ENCODE data around the gene BRD4.
A peak's percentile ranks its signal among the peaks of the same experiment; 100 is the strongest.

The BRD4 gene

DNA sequence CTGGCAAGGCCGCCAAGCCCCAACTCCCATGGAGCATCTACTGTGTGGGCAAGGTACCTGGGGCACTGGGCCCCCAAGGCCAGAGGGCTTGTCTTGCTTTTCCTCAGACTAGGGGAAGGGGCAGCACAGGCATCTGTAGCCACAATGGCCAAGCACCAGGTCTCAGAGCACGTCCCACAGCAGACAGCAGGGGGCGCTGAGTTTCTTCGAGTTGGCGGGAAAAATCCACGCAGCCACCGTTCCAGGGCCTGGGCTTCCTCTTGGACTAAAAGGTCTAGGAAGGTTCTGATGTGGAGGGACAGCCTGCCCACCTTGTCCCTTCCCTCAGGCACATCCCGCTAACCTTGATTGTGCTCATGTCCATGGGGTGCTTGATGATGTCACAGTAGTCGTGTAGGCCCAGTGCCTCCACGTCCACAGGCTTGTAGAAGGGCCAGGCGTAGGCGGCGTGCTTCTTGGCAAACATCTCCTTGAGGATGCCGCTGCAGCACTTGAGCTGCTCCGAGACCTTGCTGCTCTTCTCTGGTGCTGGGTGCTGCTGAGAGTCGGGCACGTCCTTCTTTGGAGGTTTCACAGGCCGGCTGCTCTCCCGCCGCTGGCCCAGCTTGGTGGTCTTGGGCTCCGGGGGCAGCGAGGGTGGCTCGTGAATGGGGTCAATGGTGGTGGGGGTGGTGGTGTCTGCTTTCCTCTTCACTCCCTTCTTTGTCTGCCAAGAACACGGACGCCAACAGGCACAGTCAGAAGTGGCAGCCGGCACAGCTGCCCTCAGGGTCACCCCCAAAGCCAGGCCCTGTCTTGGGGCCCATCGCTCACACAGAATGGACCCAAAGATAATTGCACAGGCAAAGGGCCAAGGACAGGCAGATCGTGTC is 68.0 kb downstream of the BRD4 start:
- DNase-seq = peak; percentile 17

DNA sequence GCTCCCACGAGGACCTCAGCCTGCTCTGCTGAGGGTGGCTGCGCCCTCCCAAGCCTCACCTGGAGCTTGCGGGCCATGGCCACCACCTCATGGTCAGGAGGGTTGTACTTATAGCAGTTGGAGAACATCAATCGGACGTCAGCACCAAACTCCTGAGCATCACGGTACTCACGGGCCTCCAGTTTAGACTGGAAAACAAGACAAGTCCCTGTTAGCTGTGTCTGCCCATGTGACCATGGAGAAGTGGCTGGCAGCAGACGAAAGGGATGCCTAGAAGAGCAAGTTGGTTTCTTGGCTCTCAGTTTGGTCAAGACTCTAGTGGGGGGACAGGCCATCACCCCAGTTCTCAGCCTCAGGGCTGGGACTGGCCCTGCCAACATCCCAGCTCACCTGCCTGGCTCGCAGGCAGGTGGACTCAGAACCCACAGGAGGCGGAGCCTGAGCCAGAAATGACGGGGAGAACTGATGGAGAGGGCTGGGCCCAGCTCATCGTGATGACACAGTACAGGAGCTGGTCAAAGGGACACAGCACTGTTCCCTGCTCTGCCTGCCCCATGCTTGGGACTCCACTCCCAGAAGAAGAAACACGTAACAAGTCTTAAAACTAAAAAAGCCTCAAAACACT is 68.9 kb downstream of the BRD4 start:
- DNase-seq = no peak

DNA sequence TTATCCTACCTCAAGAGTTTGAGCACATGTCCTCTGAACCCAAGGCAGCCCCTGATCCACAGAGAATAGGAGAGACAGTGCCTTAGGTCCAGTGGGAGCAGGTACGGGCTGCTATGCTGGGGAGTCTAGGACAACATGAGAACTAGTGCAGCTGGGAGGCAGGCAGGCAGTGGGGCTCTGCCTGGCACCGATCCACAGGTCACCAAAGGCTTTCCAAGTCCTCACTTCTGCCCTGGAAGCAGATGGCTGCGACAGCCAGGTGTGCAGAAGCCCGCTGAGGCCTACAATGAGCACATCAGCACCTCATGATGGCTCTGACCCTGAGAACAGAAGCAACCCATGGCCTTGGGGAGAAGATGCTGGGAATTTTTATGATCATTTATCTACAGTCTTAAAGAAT is 70.3 kb downstream of the BRD4 start:
- DNase-seq = no peak

DNA sequence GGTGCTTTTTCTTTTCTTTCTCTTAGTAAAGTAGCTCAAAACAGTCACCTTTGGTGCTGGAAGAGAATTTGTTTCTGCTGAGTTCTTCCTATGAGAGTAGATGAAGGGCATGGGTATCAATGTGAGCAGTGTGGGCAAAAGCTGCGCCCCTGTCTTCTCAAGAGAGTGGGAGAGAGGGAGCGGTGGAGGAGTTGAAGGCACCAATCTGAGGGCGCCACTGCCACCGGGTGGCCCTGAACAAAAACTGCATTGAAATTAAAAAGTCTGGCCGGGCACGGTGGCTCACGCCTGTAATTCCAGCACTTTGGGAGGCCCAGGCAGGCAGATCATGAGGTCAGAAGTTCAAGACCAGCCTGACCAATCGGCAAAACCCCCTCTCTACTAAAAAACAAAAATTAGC is 71.4 kb downstream of the BRD4 start:
- DNase-seq = no peak

DNA sequence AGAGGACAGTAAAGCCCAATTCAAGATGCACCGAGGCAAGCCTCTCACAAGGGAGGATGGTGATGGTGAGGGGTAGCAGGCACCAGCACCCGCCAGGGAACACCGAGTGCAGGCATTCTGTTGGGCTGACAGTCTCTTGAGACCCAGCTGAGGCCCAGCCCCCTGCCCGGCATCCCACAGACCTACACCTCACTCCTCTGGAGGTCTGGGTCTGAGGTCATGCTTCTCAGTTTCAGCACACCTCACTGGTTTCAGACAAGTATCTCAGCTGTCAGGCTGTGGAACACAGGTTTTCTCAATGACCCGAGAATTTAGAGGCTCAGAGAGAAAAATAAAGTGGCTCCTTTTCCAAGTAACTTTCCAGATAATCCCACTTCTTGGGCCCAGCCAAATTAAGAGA is 72.4 kb downstream of the BRD4 start:
- no peak for DNase-seq

DNA sequence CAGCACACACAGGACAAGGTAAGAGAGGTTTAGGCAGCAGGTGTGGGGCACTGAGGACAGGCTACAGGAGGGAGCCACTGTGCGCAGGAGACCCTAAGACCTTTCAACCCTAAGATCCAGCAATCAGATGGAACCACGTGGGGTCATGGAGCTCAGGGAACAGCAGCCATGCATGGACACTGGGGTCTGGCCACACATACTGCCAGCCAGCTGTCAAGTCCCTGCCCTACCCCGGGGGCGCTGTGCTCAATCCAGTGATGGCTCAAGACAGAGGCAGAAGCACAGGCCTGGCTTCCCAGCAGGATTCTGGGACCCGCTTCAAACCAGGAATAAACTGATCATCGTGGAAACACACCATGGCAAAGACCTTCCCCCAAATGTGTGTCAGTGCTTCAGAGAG is 74.6 kb downstream of the BRD4 start:
- DNase-seq = no peak

DNA sequence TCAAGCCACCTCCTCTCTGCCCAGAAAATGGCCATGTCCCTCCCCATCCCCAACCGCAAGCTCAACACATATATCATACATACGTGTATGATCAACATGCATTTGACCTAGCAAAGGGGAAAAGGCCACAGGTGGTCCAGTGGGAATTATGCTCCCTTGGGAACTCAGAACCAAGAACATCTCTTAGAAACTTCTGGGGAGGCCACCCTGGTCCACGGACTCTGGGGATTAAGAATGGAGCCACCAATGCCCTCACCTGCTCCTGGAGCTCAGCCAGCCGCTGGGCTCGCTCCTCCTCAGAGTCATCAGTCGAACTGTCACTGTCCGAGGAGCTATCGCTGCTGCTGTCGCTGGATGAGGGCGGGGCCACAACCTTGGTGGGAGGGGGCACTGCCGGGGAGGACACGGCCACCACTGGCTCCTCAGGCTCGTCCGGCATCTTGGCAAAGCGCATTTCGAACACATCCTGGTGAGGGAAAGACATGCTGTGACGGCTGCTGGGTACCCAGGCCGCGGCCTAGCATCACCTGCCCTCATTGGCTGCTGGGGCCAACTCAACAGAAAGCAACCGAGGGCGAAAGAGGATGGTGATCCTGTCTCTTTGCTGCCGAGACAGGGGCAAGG is 75.5 kb downstream of the BRD4 start:
- DNase-seq = no peak

DNA sequence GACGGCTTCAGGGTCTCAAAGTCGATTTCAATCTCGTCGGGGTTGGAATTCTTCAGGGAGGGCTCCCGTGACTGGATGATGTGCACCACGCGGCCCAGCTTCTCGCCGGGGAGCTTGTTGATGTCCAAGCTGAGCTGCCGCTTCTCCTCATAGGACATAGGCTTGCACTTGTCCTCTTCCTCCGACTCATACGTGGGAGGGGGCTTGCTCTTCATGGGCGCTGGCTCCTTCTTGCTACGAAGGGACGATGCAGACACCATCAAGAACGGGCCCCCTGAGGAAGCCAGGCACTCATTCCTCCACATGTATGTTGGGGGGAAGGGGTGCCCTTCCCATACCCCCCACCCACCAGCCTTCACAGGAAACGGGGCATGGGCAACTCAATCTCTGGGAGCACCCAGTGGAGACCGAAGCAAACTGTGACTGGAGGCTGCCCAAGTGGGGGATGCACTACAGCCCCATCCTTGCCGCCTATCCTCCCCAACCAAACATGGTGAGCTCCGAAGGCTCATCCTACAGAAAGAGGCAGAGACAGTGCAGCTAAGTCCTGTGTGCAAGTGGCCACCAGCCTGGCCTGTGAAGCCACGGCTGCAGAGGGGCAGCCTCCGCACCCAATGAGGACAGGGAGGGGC is 76.9 kb downstream of the BRD4 start:
- no peak for DNase-seq

DNA sequence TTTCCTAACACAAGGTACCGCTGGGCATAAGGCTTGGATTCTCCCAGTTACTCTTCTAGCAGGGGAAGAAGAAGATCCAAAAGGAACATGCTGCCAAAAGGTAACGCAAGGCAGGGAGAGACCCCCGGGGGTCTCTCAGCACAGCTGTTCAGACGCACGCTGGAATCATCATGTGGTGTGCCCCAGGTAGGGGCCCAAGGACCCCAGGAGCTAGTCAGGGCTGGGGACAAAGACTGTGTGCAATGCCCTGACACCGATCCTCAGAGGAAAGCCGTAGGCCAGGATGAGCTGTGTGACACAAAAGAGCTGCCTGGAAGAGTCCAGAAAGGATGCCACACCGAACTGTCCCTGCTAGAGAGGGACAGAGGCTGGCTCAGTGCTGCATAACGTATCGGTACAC is 77.8 kb downstream of the BRD4 start:
- no peak for DNase-seq

DNA sequence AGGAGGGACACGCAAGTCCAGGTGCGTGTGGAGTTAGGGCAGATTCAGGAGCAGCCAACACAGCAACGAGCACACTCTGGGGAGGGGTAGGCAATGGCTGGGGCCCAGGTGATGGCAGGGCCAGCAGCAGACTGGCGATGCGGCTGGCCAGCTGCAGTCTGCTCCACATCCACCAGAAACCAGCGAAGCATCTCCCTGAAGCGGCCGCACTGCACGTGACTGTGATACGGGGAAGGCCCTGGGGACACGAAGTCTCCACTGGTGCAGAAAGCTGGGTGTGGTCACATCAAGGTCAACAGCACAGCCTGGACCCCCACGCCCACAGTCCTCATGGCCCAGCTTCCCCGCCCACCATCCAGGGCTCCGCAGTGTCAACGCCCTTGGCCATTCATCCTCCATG is 78.8 kb downstream of the BRD4 start:
- DNase-seq = no peak

DNA sequence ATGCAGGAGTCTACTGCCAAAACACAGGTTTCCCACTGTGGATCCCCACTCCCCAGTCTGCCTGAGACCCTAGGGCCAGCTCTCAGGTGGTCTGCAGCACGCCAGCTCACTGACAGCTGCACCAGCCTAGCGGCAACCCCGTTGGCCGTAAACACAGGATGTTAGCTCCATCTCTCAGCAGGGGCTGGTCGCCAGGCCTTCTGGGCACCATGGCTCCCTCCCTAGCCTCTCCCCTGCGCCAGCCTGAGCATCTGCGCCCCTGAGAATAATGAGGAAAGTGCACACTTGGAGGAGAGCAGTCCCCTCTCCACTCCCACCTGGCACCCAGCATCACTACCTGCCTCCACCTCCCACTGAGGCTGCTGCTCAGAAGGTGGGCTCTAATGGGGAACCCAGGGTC is 79.3 kb downstream of the BRD4 start:
- DNase-seq = no peak

DNA sequence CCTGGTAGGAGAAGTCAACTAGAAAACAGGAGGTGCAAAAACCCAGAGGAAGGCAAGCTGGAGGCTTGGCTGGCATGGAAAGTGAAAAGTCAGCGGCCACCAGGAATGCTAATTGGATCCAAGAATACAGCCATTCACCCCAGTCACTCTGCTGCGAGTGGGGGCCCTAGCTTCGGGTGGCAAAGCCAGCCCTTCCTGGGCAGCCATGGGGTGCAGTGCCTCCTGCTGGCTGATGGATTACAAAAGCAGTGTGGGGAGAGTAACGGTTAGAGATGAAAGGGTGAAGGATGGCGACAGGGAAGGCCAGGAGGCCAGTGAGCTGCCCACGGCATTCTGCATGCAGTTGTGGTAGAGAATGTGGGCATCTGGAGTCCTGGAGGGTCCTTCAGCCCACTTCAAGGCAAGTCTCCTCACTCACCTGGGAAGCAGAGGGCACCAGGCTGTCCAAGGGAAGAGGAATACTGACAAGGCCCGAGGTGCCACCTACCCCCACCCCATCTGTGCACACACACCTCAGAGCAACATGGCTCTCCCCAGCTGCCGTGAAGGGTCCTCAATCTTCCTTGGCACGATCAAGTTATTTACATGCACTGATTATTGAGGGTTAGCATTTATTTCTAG is 79.8 kb downstream of the BRD4 start:
- no peak for DNase-seq

DNA sequence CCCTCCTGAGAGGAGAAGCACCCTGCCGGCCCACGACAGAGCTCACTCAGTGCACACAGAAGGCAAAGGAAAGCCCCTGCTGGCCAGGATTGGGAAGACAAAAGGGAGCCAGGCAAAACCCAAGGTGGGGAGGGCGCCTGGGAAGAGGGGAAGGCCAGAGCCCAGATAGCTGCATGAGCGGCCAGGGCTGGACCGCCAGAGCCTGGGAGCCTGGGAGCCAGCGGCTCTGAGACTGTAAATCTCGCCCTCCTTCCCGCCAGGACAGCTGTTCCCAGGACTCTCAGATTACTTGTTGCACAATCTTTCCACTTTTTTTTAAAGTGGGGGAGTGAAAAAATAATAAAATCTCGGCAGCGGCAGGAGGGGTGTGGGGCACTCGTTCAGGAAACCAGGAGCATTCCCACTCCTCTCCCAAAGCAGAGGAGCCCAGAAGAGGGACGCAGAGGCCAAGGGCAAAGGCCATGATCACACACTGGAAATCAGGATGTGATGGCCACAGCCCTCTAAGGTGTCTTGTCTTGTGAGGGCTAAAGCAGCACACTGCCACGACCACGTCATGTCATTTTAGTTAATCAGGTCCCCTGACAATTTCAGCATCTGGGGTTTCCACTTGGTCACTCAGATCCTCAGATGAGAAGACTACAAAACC is 80.5 kb downstream of the BRD4 start:
- no peak for DNase-seq

DNA sequence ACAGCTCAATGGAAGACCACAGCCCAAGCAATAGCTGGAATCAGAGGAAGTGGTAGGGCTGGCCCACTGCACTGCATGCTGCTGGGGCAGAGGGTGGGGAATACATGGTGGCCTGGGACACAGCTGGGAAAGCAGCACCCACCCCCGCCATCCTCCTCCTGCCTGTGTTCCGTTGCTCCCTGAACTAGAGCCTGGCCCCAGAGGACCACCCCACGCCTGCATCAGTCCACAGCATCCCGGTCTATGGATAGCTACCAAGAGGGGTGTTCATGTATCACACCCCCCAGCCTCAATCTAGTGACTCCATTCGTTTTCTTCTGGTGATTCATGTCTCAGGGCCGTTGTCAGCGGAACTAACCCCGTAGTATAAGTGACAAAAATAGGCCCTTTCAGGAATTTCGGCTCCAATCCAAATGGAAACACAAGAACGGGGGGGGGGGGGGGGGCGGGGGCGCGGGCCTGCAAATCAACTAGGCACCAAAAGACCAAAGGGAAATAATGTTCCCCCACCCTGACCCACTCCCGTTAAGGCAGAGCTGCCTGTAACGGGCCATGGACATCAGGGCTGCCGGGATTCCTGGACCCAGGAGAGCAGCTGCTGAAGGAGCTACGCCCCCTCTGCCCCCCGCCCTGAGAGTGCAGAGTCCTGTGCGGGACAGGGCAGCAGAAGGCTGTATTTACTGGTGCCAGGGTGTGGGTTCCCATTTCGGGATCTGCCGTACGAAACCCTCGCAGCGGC is 81.2 kb downstream of the BRD4 start:
- DNase-seq = no peak

DNA sequence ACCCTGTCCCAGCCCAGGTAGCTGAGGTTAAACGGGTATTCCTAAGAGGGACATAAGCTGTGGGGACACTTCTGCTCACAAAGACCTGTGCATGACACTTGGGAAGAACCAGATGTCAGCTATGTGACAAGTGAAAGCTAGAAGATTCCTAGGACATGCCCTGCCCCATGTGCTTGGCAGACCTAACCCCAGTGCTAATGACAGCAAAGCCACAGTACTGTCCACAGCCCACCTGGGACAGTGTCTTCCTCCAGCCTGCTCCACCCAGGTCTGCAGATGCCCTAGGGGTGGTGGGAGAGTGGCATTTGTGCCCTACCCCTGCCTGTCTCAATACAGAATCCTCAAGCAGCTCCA is 81.7 kb downstream of the BRD4 start:
- DNase-seq = no peak

DNA sequence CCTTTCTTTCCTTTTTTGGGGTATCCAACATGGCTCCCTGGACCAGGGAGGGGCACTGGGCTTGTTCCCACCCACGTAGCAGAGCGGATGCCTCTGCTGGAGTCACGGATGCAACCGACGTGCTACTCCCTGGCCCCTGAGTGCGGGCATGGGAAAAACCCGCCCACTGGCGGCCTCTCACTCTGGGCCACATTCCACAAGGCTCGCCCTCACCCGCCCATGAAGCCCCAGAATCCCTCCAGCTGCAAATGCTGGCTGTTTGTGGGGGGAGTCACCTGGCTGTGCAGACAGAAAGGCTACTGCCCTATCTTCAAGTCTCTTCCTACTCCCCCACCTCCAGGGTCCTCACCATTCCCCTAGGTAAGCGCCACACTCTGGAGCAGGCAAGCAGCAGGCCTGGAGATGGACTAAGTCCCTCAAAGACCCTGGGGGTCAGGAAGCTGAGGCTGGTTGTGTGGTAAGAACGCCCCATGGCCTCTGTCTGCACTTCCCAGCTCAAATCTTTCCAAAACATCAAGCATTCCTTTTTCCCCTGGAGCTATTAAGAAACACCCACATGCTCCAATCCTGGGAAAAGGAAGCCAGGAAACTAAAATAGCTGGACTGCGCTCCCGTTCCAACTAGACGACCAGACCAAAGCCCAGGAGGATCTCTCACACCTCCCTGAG is 82.2 kb downstream of the BRD4 start:
- DNase-seq = no peak

DNA sequence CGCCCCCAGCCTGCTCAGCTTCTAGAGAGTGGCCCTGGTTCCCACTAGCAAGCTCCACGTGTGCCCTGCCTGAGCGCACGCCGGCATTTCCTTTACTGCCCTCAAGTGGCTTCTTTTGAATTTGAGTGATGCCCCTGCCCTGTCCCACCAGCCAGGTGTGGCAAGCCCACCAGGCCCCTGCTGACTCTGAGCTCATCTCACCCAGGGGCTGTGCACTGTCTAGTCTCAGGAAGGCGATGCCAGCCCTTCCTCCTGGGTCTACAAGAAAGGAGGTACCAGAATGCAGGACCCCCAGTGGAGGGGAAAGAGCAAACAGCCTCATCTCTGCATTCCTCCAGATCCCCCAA is 82.8 kb downstream of the BRD4 start:
- DNase-seq = no peak

DNA sequence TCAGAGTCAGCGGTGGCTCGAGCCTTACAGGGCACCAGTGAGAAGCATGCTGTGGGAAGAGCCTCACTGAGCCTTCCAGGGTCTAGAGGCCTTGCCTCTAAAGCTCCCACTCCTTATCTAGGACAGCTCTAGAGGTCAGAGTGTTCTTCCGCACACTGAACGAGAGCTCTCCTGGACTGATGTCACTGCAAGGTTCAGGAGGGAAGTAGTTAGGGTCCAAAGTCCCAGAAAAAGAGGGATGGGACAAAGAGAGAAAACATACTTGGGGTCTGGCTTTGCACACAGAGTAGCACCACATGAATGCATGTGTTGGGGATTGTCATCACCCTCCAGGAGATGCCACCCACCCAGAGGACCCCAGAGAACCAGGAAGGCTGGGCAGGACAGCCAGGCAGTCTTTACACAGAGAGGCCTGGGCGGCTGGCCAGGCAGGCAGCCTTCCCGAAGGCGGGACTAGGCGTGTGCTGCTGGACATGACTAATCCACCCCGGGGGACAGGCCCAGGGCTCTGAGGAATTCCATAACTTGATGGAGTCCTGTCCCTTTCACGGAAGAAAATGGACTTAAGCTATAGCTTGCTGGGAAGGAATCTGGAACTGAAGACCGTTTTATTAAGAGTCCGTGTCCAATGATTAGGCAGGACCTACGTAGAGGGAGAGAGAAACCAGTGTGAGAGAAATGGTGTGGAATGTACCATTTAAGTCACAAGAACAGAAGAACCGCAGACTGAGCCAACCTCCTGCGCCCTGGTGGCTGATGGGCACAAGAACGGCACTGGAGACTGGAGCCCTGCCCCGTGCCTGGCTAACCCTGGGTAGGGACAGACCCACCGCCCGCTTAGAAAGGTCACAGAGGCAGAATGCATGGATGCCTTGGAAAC is 83.5 kb downstream of the BRD4 start:
- no peak for DNase-seq

DNA sequence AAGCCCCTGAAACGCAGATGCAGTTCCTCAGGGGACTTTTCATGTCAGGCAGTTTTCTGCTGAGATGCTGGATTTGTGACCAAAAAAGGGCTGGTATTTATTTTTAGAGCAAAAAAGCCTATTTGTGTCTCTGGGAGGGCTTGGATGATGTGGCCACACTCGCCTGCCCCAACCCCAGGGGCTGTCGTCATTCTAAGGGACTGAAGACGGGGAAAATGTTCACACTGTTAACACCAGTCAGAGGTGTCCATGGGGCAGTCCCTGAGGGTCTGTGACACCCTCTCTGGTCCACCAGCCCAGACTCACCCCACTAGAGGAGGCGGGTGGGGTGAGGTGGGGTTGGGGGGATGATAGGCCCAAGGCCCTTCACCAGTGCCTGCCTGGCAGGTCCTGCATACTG is 84.2 kb downstream of the BRD4 start:
- no peak for DNase-seq
